BLaER1 (cell line): ENCODE data around the gene CNIH3.

ENCODE experiments used
- H3K27ac ChIP-seq: shearing (Covaris generic); formaldehyde crosslinking; 2 replicates; pipeline ENCODE4 v1.8.1; 2022
- H3K27me3 ChIP-seq: shearing (Covaris generic); formaldehyde crosslinking; 2 replicates; pipeline ENCODE4 v1.8.1; 2022
- H3K36me3 ChIP-seq: shearing (Covaris generic); formaldehyde crosslinking; 2 replicates; pipeline ENCODE4 v1.8.1; 2022
- H3K4me1 ChIP-seq: shearing (Covaris generic); formaldehyde crosslinking; 2 replicates; pipeline ENCODE4 v1.8.1; 2022
- H3K4me2 ChIP-seq: shearing (Covaris generic); formaldehyde crosslinking; 2 replicates; pipeline ENCODE4 v1.8.1; 2022
- H3K4me3 ChIP-seq: shearing (Covaris generic); formaldehyde crosslinking; 2 replicates; pipeline ENCODE4 v1.8.1; 2022
- H3K9ac ChIP-seq: shearing (Covaris generic); formaldehyde crosslinking; 2 replicates; pipeline ENCODE4 v1.8.1; 2022
- H3K9me3 ChIP-seq: shearing (Covaris generic); formaldehyde crosslinking; 2 replicates; pipeline ENCODE4 v1.8.1; 2022
- H4K20me1 ChIP-seq: shearing (Covaris generic); formaldehyde crosslinking; 2 replicates; pipeline ENCODE4 v1.8.1; 2022
- Cebpa-rat ChIP-seq: shearing (Covaris generic); IDR thresholded peaks from 2 replicates; pipeline ENCODE4 v1.8.1; 2022

The CNIH3 gene

DNA sequence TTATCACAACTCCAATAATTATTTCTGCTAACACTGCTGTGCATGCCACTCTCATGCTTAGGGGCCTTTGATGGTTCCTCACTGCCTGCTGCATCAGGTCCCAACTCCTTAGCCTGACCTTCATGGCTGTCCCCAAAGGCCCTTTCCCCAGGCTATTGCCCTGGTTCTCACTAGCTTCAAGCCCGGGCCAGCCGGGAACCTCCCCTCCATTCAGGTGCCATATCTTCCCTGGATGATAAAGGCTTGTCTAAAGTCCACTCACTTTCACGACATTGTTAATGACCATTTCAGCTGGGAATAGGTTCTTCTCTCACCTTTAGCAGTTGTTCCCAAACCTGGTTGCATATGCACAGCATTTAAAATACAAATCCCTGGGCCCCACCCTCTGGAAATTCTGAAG lies 95.8 kb downstream of the CNIH3 start:
- no peaks in the 10 kb centered on the region for H4K20me1 ChIP-seq
- no peaks in the 10 kb centered on the region for H3K4me1 ChIP-seq
- H3K9me3 ChIP-seq, result no peaks in the 10 kb centered on the region
- H3K9ac ChIP-seq, result no peak overlapping the region
- no peaks in the 10 kb centered on the region for H3K27me3 ChIP-seq
- no peaks in the 10 kb centered on the region for H3K36me3 ChIP-seq
- no peak overlapping the region for H3K4me2 ChIP-seq
- no peak for TF ChIP-seq Cebpa-rat
- H3K4me3 ChIP-seq, result no peak overlapping the region
- H3K27ac ChIP-seq, result no peak overlapping the region

DNA sequence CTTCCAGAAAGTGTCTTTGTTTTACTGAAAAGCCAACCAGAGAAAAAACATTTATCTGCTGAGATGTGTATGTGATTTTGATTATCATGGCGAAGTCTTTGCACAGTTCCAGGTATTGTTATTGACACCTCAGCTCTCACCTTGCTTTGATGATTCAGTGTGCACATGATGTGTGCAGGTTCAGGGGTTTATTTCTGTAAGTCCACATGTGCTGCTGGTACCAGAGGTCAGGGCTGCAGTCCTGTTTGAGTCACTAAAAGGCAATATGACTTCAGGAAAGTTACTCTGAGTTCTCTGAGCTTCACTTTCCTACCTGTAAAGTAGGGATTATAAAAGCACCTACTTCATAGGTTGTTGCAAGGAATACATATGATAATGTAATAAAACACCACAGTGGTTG lies 97.1 kb downstream of the CNIH3 start:
- Histone ChIP-seq H3K4me1 (peaks cover 2% of the 10 kb centered on the region), H3K27ac (no peak overlapping the region), H3K27me3 (no peaks in the 10 kb centered on the region), H3K36me3 (no peaks in the 10 kb centered on the region), H3K9ac (no peak overlapping the region), H3K9me3 (no peaks in the 10 kb centered on the region), H3K4me2 (no peak overlapping the region), H4K20me1 (no peaks in the 10 kb centered on the region), H3K4me3 (no peak overlapping the region)
- TF ChIP-seq Cebpa-rat, result no peak

- H3K36me3 ChIP-seq, result no peaks in the 10 kb centered on the region
- H3K4me2 ChIP-seq, result no peak overlapping the region
- no peak overlapping the region for H3K27ac ChIP-seq
- H3K27me3 ChIP-seq, result no peaks in the 10 kb centered on the region
- H3K9me3 ChIP-seq, result no peaks in the 10 kb centered on the region
- peaks cover 11% of the 10 kb centered on the region for H3K4me1 ChIP-seq
- no peak for TF ChIP-seq Cebpa-rat
- H3K9ac ChIP-seq, result no peak overlapping the region
- H3K4me3 ChIP-seq, result no peak overlapping the region
- no peaks in the 10 kb centered on the region for H4K20me1 ChIP-seq
Observed at GRCh38 chr1:224714553-224714952, 98.4 kb downstream of the CNIH3 start.

DNA sequence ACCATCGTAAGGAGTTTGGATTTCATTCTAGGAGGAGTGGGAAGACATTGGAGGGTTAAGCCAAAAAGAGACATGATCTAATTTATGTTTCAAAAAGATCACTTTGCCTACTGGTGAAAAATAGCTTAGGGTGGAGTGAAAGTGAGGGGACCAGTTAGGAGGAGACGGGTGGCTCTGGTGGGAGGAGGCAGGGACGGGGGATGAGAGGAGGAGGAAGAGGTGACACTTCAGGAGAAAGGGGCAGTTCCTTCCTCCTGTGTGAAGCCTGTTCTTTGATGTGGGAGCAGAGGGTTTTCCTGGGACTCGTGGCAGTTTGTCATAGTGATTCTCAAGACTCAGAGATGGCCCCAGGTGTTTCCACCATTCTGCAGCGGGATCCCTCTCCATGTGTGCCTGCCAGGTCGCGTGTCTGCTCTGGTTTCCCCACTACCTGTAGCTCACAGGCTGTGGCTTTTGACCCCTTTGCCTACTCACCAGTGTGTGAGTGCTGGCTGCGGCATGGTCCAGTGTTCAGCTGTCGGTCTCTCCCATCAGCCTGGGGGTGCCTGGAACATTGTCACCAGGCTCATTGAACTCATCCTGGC lies 102.4 kb downstream of the CNIH3 start:
- peak overlapping the region; percentile 58 for H3K4me2 ChIP-seq

GRCh38 chr1:224719716-224720115 lies 103.6 kb downstream of the CNIH3 start:
- no peaks in the 10 kb centered on the region for H4K20me1 ChIP-seq
- H3K36me3 ChIP-seq, result no peaks in the 10 kb centered on the region
- peaks cover 23% of the 10 kb centered on the region for H3K4me1 ChIP-seq
- no peaks in the 10 kb centered on the region; the same call in 1 of the 2 replicates for H3K27me3 ChIP-seq
- H3K9ac ChIP-seq, result no peak overlapping the region
- TF ChIP-seq Cebpa-rat, result no peak
- no peak overlapping the region for H3K4me2 ChIP-seq
- H3K4me3 ChIP-seq, result no peak overlapping the region
- H3K9me3 ChIP-seq, result no peaks in the 10 kb centered on the region
- H3K27ac ChIP-seq, result no peak overlapping the region

More for the DNA sequence above, 102.4 kb downstream of the CNIH3 start:
- no peaks in the 10 kb centered on the region for H3K36me3 ChIP-seq
- H3K27ac ChIP-seq, result 0 out of 2 replicates have a peak overlapping the region, but pooled peaks have one; percentile 4
- TF ChIP-seq Cebpa-rat, result no peak
- no peak overlapping the region for H3K4me3 ChIP-seq
- no peak overlapping the region for H3K9ac ChIP-seq
- H3K27me3 ChIP-seq, result no peaks in the 10 kb centered on the region
- no peaks in the 10 kb centered on the region for H3K9me3 ChIP-seq
- H4K20me1 ChIP-seq, result no peaks in the 10 kb centered on the region
- H3K4me1 ChIP-seq, result peaks cover 23% of the 10 kb centered on the region

DNA sequence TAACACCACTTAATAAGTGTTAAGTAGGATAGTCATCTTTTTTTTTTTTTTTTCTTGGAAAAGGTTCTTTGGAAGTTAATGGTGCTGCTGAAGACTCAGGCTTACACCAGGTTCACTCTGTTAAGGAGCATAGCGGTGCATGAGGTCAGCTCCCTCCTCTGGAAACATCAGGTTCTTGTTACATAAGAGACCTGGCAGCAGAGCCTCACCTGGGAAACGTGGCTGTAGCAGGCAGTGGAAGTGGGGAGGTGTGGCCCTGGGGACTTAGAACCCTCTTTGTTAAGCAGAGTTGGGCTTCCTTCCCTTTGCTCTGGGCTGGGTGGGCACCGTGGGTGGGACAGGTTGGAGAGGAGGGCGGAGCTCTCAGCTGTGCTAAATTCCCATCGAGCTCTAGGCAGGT lies 104.1 kb downstream of the CNIH3 start:
- Histone ChIP-seq H3K4me3 (no peak overlapping the region), H3K9me3 (no peaks in the 10 kb centered on the region), H3K4me1 (peaks cover 23% of the 10 kb centered on the region), H4K20me1 (no peaks in the 10 kb centered on the region), H3K36me3 (no peaks in the 10 kb centered on the region), H3K4me2 (no peak overlapping the region), H3K27ac (no peak overlapping the region), H3K27me3 (no peaks in the 10 kb centered on the region; the same call in 1 of the 2 replicates), H3K9ac (no peak overlapping the region)
- no peak for TF ChIP-seq Cebpa-rat

- Histone ChIP-seq H3K9me3 (no peaks in the 10 kb centered on the region), H3K4me2 (no peak overlapping the region), H3K4me3 (no peak overlapping the region), H3K27me3 (no peaks in the 10 kb centered on the region; the same call in 1 of the 2 replicates), H3K27ac (no peak overlapping the region), H3K36me3 (no peaks in the 10 kb centered on the region), H4K20me1 (no peaks in the 10 kb centered on the region), H3K4me1 (peaks cover 23% of the 10 kb centered on the region), H3K9ac (no peak overlapping the region)
- TF ChIP-seq Cebpa-rat, result no peak
Observed at GRCh38 chr1:224721000-224721399, 104.9 kb downstream of the CNIH3 start.

DNA sequence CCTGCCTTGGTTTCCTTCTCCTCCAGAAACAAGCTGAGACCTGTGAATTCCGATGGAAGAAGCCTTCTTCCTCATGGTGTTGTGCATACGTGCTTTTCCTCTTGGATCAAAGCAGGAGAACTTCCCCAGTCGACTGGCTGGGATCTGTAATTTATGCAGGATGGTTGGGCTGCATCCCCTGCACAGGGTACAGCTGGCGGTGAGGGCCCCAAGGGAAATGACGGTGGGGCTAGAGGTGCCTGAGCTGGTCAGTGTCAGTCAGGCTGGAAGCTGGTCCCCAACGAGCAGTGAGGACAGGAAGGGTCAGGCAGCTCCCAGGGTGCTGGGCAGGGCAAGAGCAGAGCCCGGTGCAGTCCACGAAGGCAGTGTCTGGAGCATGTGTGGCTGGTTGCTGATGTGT lies 106.7 kb downstream of the CNIH3 start:
- H3K27ac ChIP-seq, result no peak overlapping the region
- H4K20me1 ChIP-seq, result no peaks in the 10 kb centered on the region
- no peaks in the 10 kb centered on the region for H3K9me3 ChIP-seq
- no peak for TF ChIP-seq Cebpa-rat
- peaks cover 23% of the 10 kb centered on the region for H3K4me1 ChIP-seq
- H3K4me2 ChIP-seq, result no peak overlapping the region
- no peaks in the 10 kb centered on the region; the same call in 1 of the 2 replicates for H3K27me3 ChIP-seq
- no peak overlapping the region for H3K9ac ChIP-seq
- H3K36me3 ChIP-seq, result no peaks in the 10 kb centered on the region
- no peak overlapping the region for H3K4me3 ChIP-seq

DNA sequence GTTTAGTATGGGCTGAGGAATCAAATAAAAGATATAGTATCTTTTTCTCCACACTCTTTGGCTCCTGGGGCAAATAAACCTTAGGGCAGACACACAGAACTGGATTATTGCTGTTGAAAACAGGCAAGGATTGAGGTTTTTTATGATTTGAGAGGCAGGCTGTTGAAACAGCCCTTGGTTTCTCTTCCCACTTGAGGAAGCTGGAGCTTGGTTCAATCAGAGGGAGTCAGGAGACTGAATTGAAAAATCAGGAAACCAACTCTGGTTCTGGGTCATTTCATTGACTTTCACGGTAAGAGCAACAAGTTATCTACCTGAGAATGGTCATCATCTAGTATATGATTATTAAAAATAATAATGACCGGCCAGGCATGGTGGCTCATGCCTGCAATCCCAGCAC lies 108.4 kb downstream of the CNIH3 start:
- Histone ChIP-seq H3K27me3 (no peaks in the 10 kb centered on the region; the same call in 1 of the 2 replicates), H3K27ac (no peak overlapping the region)
- TF ChIP-seq Cebpa-rat, result no peak

DNA sequence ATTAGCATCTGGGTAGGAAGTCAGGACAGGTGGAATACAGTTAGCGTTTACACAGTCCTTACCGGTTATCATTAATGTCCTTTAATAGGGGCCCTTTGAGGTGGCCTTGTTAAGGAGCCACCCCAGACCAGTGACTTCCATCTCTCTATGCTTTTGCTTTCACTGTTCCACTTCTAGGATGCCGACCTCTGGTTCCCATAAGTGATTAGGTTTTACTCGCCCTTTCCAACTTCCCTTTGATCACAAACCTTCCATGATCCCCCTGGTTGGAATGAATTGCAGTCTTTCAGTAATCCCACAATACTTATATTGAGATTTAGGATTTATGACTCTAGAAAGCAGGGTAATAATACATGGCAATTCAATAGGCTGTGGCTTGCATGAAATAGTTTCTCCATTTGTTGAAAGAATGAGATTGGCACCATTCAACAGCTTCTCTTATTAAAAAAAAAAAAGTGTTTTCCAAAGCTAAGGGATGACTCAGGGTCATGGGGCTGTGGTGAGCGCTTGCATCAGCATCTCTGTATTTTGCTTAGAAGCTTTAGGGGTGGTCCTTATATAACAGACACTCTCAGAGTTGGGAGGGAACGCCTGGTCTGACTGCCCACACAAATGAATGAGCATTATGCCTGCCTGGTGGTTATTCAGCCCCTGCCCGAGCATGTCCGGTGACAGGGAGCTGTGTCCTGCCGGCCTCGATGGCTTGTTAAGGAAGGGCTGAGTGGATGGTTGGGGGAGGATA lies 110.5 kb downstream of the CNIH3 start:
- Histone ChIP-seq H3K9me3 (no peaks in the 10 kb centered on the region), H3K27ac (no peak overlapping the region), H3K4me1 (peaks cover 12% of the 10 kb centered on the region), H3K9ac (no peak overlapping the region), H3K4me3 (no peak overlapping the region), H3K4me2 (no peak overlapping the region), H3K36me3 (no peaks in the 10 kb centered on the region), H3K27me3 (no peaks in the 10 kb centered on the region; the same call in 1 of the 2 replicates), H4K20me1 (no peaks in the 10 kb centered on the region)
- no peak for TF ChIP-seq Cebpa-rat

More for the DNA sequence above, 108.4 kb downstream of the CNIH3 start:
- Histone ChIP-seq H3K9ac (no peak overlapping the region), H4K20me1 (no peaks in the 10 kb centered on the region), H3K4me1 (peaks cover 12% of the 10 kb centered on the region), H3K36me3 (no peaks in the 10 kb centered on the region), H3K4me3 (no peak overlapping the region), H3K4me2 (no peak overlapping the region), H3K9me3 (no peaks in the 10 kb centered on the region)
